ENCODE data around the gene SDHB.

Gene SDHB

GRCh38 chr1:16989676-16990391, 64.0 kb downstream of the SDHB start:
- DNase-seq: no peak

GRCh38 chr1:16988210-16988609, 65.6 kb downstream of the SDHB start:
- no peak for DNase-seq

- DNase-seq: no peak
Observed at GRCh38 chr1:16986962-16987361, 66.9 kb downstream of the SDHB start.

GRCh38 chr1:16986560-16986959, 67.3 kb downstream of the SDHB start:
- no peak for DNase-seq

GRCh38 chr1:16986113-16986512, 67.7 kb downstream of the SDHB start:
- no peak for DNase-seq

GRCh38 chr1:16984717-16985116, 69.1 kb downstream of the SDHB start:
- peak in 5 of 56 donors; percentile 11 to 45 (median 31) for DNase-seq

- no peak for DNase-seq
Observed at GRCh38 chr1:16983649-16984048, 70.2 kb downstream of the SDHB start.

GRCh38 chr1:16982902-16983301, 70.9 kb downstream of the SDHB start:
- DNase-seq: no peak

GRCh38 chr1:16981269-16981849, 72.5 kb downstream of the SDHB start:
- no peak for DNase-seq

- no peak for DNase-seq
Observed at GRCh38 chr1:16980473-16981268, 73.2 kb downstream of the SDHB start, which contains the start of gene MFAP2. Gene MFAP2, minus strand, starts transcription at chr1:16980620. Its CDS starts 2,347 bp downstream, at chr1:16978273.

- no peak for DNase-seq
Observed at GRCh38 chr1:16979475-16980327, 74.1 kb downstream of the SDHB start.

GRCh38 chr1:16978567-16979474, 75.0 kb downstream of the SDHB start:
- DNase-seq: peak in 2 of 56 donors; percentile 13 to 28

GRCh38 chr1:16978139-16978538, 75.7 kb downstream of the SDHB start:
- DNase-seq: no peak

- DNase-seq: no peak
Observed at GRCh38 chr1:16977377-16977776, 76.5 kb downstream of the SDHB start.

GRCh38 chr1:16976966-16977365, 76.9 kb downstream of the SDHB start:
- peak in 1 of 56 donors; percentile 26 for DNase-seq

- no peak for DNase-seq
Observed at GRCh38 chr1:16975838-16976237, 78.0 kb downstream of the SDHB start.

GRCh38 chr1:16975211-16975610, 78.6 kb downstream of the SDHB start:
- peak in 1 of 56 donors; percentile 8 for DNase-seq

GRCh38 chr1:16973215-16973614, 80.6 kb downstream of the SDHB start:
- no peak for DNase-seq

- no peak for DNase-seq
Observed at GRCh38 chr1:16972189-16972895, 81.5 kb downstream of the SDHB start.
